GM19238 (cell line): ENCODE measurements around the gene LINC00237.

ENCODE experiments used
- DNase-seq: peaks from one replicate; pipeline ENCODE4 v3.0.0; 2011; ENCODE audit warnings: low spot score; ENCODE audit not compliant: insufficient read length

Gene LINC00237

GRCh38 chr20:21106171-21107017 lies at the start of gene LINC00237:
Gene LINC00237, minus strand, starts transcription at chr20:21106358.
- no peak for DNase-seq

- DNase-seq, result no peak
Observed at GRCh38 chr20:21155268-21155667, 49.1 kb upstream of the LINC00237 start.

GRCh38 chr20:21154692-21155091 lies 48.5 kb upstream of the LINC00237 start:
- no peak for DNase-seq

GRCh38 chr20:21151791-21152190 lies 45.6 kb upstream of the LINC00237 start:
- DNase-seq, result no peak

GRCh38 chr20:21149344-21149743 lies 43.2 kb upstream of the LINC00237 start:
- DNase-seq, result no peak

GRCh38 chr20:21147593-21147992 lies 41.4 kb upstream of the LINC00237 start:
- no peak for DNase-seq

GRCh38 chr20:21146215-21146614 lies 40.1 kb upstream of the LINC00237 start:
- no peak for DNase-seq

GRCh38 chr20:21145424-21145823 lies 39.3 kb upstream of the LINC00237 start:
- DNase-seq, result no peak

GRCh38 chr20:21143194-21143890 lies 37.2 kb upstream of the LINC00237 start:
- no peak for DNase-seq

- DNase-seq, result no peak
Observed at GRCh38 chr20:21141825-21142224, 35.7 kb upstream of the LINC00237 start.

- no peak for DNase-seq
Observed at GRCh38 chr20:21139881-21140566, 33.9 kb upstream of the LINC00237 start.

GRCh38 chr20:21137078-21137477 lies 30.9 kb upstream of the LINC00237 start:
- no peak for DNase-seq

GRCh38 chr20:21136015-21136732 lies 30.0 kb upstream of the LINC00237 start:
- DNase-seq, result no peak

GRCh38 chr20:21134883-21135493 lies 28.8 kb upstream of the LINC00237 start:
- no peak for DNase-seq

GRCh38 chr20:21133917-21134622 lies 27.9 kb upstream of the LINC00237 start:
- no peak for DNase-seq

- no peak for DNase-seq
Observed at GRCh38 chr20:21133404-21133803, 27.2 kb upstream of the LINC00237 start.

GRCh38 chr20:21129861-21130260 lies 23.7 kb upstream of the LINC00237 start:
- no peak for DNase-seq

- DNase-seq, result no peak
Observed at GRCh38 chr20:21127201-21127981, 21.2 kb upstream of the LINC00237 start.

- DNase-seq, result no peak
Observed at GRCh38 chr20:21126581-21126870, 20.4 kb upstream of the LINC00237 start.
